Neural cell (in vitro differentiated cells): ENCODE results near the gene CNTNAP1. TPM values are rescaled to one million over a fixed set of nuclear protein-coding genes. Genes with fewer than 3 reads are reported as not detected.

Experiments
- H2AFZ ChIP-seq: fragments of 200-600, 300-800 bp; sonication (generic), shearing (Covaris generic); 2 replicates; pipeline ENCODE4 v1.6.0; 2014; ENCODE audit warnings: low read depth, mild to moderate bottlenecking, antibody characterized with exemption, low read length, moderate library complexity
- H3F3A ChIP-seq: fragments of 200-600 bp; shearing (Covaris generic); 2 replicates; pipeline ENCODE4 v1.6.1; 2016; ENCODE audit warnings: mild to moderate bottlenecking, moderate library complexity, mixed read lengths, antibody characterized with exemption, low read length; ENCODE audit not compliant: insufficient read depth, poor library complexity, severe bottlenecking
- H3K27ac ChIP-seq: fragments of 200-600, 300-800 bp; sonication (generic), shearing (Covaris generic); 2 replicates; pipeline ENCODE4 v1.5.1; 2014; ENCODE audit warnings: mild to moderate bottlenecking, low read length, moderate library complexity
- H3K27me3 ChIP-seq: fragments of 300-800, 200-600 bp; sonication (generic), shearing (Covaris generic); 2 replicates; pipeline ENCODE4 v1.6.0; 2014; ENCODE audit warnings: mild to moderate bottlenecking, low read depth, low read length, moderate library complexity; ENCODE audit not compliant: insufficient read depth
- H3K36me3 ChIP-seq: fragments of 300-800, 200-600 bp; sonication (generic), shearing (Covaris generic); 2 replicates; pipeline ENCODE4 v1.5.1; 2014; ENCODE audit warnings: mild to moderate bottlenecking, antibody characterized with exemption, low read length, moderate library complexity; ENCODE audit not compliant: insufficient read depth
- H3K4me2 ChIP-seq: fragments of 300-800, 200-600 bp; sonication (generic), shearing (Covaris generic); 2 replicates; pipeline ENCODE4 v1.6.0; 2014; ENCODE audit warnings: mild to moderate bottlenecking, low read length
- H3K4me3 ChIP-seq: fragments of 300-800, 200-600 bp; sonication (generic), shearing (Covaris generic); 2 replicates; pipeline ENCODE4 v1.5.1; 2014; ENCODE audit warnings: mild to moderate bottlenecking, low read length, moderate library complexity
- H3K79me2 ChIP-seq: fragments of 200-600 bp; shearing (Covaris generic); replicated peaks from 2 replicates; pipeline ENCODE4 v1.6.0; 2014; ENCODE audit warnings: mild to moderate bottlenecking, low read length, moderate library complexity; ENCODE audit not compliant: insufficient read depth
- H3K9ac ChIP-seq: fragments of 300-800, 200-600 bp; sonication (generic), shearing (Covaris generic); 2 replicates; pipeline ENCODE4 v1.6.1; 2016; ENCODE audit warnings: mild to moderate bottlenecking, low read length, mixed read lengths
- H3K9me2 ChIP-seq: fragments of 200-600 bp; shearing (Covaris generic); 2 replicates; pipeline ENCODE4 v1.6.1; 2016; ENCODE audit warnings: mild to moderate bottlenecking, low read length, mixed read lengths; ENCODE audit not compliant: insufficient read depth
- H3K9me3 ChIP-seq: fragments of 200-600, 300-800 bp; sonication (generic), shearing (Covaris generic); 2 replicates; pipeline ENCODE4 v1.6.1; 2016; ENCODE audit warnings: mild to moderate bottlenecking, mixed run types, low read length, moderate library complexity, mixed read lengths
- H4K20me1 ChIP-seq: fragments of 200-600 bp; shearing (Covaris generic); 2 replicates; pipeline ENCODE4 v1.6.1; 2016; ENCODE audit warnings: mild to moderate bottlenecking, mixed run types; ENCODE audit not compliant: insufficient read depth
- CTCF ChIP-seq: fragments of 450-650 bp; IDR thresholded peaks from 2 replicates; pipeline ENCODE4 v1.5.1; 2014; ENCODE audit warnings: antibody characterized with exemption, mild to moderate bottlenecking, moderate library complexity; ENCODE audit not compliant: poor library complexity, severe bottlenecking
- EP300 ChIP-seq: fragments of 450-650 bp; conservative IDR thresholded peaks from 2 replicates; pipeline ENCODE4 v1.6.1; 2014; ENCODE audit warnings: antibody characterized with exemption, mild to moderate bottlenecking, moderate library complexity; ENCODE audit not compliant: poor library complexity, severe bottlenecking
- EZH2 ChIP-seq: fragments of 200-600, 300-800 bp; shearing (Covaris generic), sonication (generic); IDR thresholded peaks from 2 replicates; pipeline ENCODE4 v1.6.1; 2014; ENCODE audit warnings: antibody characterized with exemption, low read length, borderline replicate concordance, mild to moderate bottlenecking; ENCODE audit not compliant: insufficient read depth, poor library complexity, severe bottlenecking
- MXI1 ChIP-seq: fragments of 450-650 bp; conservative IDR thresholded peaks from 2 replicates; pipeline ENCODE4 v1.6.1; 2014; ENCODE audit warnings: antibody characterized with exemption, mild to moderate bottlenecking; ENCODE audit not compliant: poor library complexity, severe bottlenecking
- POLR2AphosphoS5 ChIP-seq: IDR thresholded peaks from 2 replicates; pipeline ENCODE4 v1.6.1; 2012
- RAD21 ChIP-seq: fragments of 450-650 bp; conservative IDR thresholded peaks from 2 replicates; pipeline ENCODE4 v1.6.1; 2014; ENCODE audit warnings: antibody characterized with exemption, mild to moderate bottlenecking, moderate library complexity
- REST ChIP-seq: IDR thresholded peaks from 2 replicates; pipeline ENCODE4 v1.6.1; 2012; ENCODE audit warnings: borderline replicate concordance
- SMC3 ChIP-seq: fragments of 450-650 bp; conservative IDR thresholded peaks from 2 replicates; pipeline ENCODE4 v1.6.1; 2014; ENCODE audit warnings: antibody characterized with exemption, mild to moderate bottlenecking, moderate library complexity; ENCODE audit not compliant: poor library complexity
- TAF1 ChIP-seq: IDR thresholded peaks from 2 replicates; pipeline ENCODE4 v1.6.1; 2012; ENCODE audit warnings: low read depth
- polyA plus RNA-seq: library from polyadenylated mRNA; depleted of rRNA; stranded (reverse); fragments of >200 nt; gene quantifications from 2 replicates; pipeline ENCODE4 v1.2.3, GENCODE V29; 2014

Gene CNTNAP1
- polyA plus RNA-seq, 1 donor from 2014 or later = 21.9 TPM

- H3K4me2 ChIP-seq = no peak overlapping the region
- H3K79me2 ChIP-seq = no peaks in the 10 kb centered on the region
- H3K27ac ChIP-seq = no peak overlapping the region
- no peak overlapping the region for H3K4me3 ChIP-seq
- H3K27me3 ChIP-seq = no peaks in the 10 kb centered on the region
- H4K20me1 ChIP-seq = no peaks in the 10 kb centered on the region
- no peak overlapping the region for H2AFZ ChIP-seq
- H3K9me3 ChIP-seq = no peaks in the 10 kb centered on the region
- no peak overlapping the region for H3K9ac ChIP-seq
- TF ChIP-seq POLR2AphosphoS5 (no peak), SMC3 (no peak), EZH2 (no peak), RAD21 (no peak), MXI1 (no peak), EP300 (no peak), CTCF (no peak), REST (no peak), TAF1 (no peak)
- H3K36me3 ChIP-seq = no peaks in the 10 kb centered on the region
- no peaks in the 10 kb centered on the region for H3K9me2 ChIP-seq
- no peaks in the 10 kb centered on the region for H3F3A ChIP-seq
Measured at GRCh38 chr17:42640121-42640520, 42.2 kb upstream of the CNTNAP1 start.

- no peak overlapping the region for H3K9ac ChIP-seq
- H3K79me2 ChIP-seq = no peaks in the 10 kb centered on the region
- H3F3A ChIP-seq = no peaks in the 10 kb centered on the region
- no peak overlapping the region for H2AFZ ChIP-seq
- no peaks in the 10 kb centered on the region for H3K27me3 ChIP-seq
- no peaks in the 10 kb centered on the region for H3K36me3 ChIP-seq
- H3K9me2 ChIP-seq = no peaks in the 10 kb centered on the region
- no peaks in the 10 kb centered on the region for H3K9me3 ChIP-seq
- H3K27ac ChIP-seq = no peak overlapping the region
- H3K4me2 ChIP-seq = no peak overlapping the region
- no peak overlapping the region for H3K4me3 ChIP-seq
- H4K20me1 ChIP-seq = no peaks in the 10 kb centered on the region
- TF ChIP-seq EZH2 = no peak
Measured at GRCh38 chr17:42642336-42642735, 40.0 kb upstream of the CNTNAP1 start.

DNA sequence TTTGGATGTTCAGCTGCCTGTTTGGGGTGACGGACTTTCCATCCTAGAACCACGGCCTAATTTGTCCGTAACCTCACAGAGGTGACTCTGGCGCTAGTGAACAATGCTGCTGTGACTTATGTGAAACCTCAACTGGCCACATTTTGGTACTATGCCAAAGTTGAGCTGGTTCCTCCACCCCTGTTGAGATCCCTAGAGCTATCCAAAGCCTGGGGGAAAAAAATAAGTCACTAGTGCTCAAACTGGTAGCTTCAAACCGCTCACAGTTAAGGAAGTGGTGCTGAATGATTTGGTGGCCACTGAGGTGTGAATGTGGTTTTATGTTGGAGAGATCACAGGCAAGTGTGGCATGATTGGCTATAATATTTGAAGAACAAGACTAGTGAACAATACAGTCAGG, 34.6 kb upstream of the CNTNAP1 start:
- Histone ChIP-seq H3K9me2 (no peaks in the 10 kb centered on the region), H3F3A (no peaks in the 10 kb centered on the region), H3K79me2 (no peaks in the 10 kb centered on the region), H2AFZ (no peak overlapping the region), H3K27me3 (no peaks in the 10 kb centered on the region), H3K27ac (no peak overlapping the region), H3K36me3 (no peaks in the 10 kb centered on the region), H3K9ac (no peak overlapping the region), H4K20me1 (no peaks in the 10 kb centered on the region), H3K4me2 (no peak overlapping the region), H3K9me3 (no peaks in the 10 kb centered on the region), H3K4me3 (no peak overlapping the region)
- TF ChIP-seq TAF1 (no peak), CTCF (no peak), EP300 (no peak), MXI1 (no peak), REST (no peak), POLR2AphosphoS5 (no peak), RAD21 (no peak), EZH2 (no peak), SMC3 (no peak)
